Effector memory CD8-positive, alpha-beta T cell (primary cell): Measurements from ENCODE around the gene PPP2R2D.
A peak's percentile ranks its signal among the peaks of the same experiment; 100 is the strongest.

Experiments used
- ATAC-seq: fragments of 150-1000 bp; cut with Tn5 transposase; replicated peaks from 2 replicates; pipeline ENCODE4 v1.10.0; 2021; ENCODE audit warnings: mild to moderate bottlenecking, moderate library complexity
- DNase-seq, 3 experiments: peaks; one replicate each; pipeline ENCODE4 v3.0.0; 2021
- H3K27ac Mint-ChIP-seq, 2 donors: one replicate each; pipeline ENCODE4 v1.8.0; 2022; ENCODE audit warnings: mild to moderate bottlenecking in 2 of 2, mixed read lengths in 2 of 2, moderate library complexity in 2 of 2
- H3K27me3 Mint-ChIP-seq, 2 donors: one replicate each; pipeline ENCODE4 v1.8.0; 2022; ENCODE audit warnings: mixed read lengths in 2 of 2
- H3K36me3 Mint-ChIP-seq: one replicate; pipeline ENCODE4 v1.8.0; 2022; ENCODE audit warnings: mild to moderate bottlenecking, moderate library complexity, mixed read lengths; ENCODE audit not compliant: insufficient read depth
- H3K4me1 Mint-ChIP-seq, 2 donors: one replicate each; pipeline ENCODE4 v1.8.0; 2022; ENCODE audit warnings: low read depth in 2 of 2, mixed read lengths in 2 of 2
- H3K4me3 Mint-ChIP-seq, 2 donors: one replicate each; pipeline ENCODE4 v1.8.0; 2022; ENCODE audit warnings: mild to moderate bottlenecking in 2 of 2, mixed read lengths in 2 of 2, moderate library complexity in 2 of 2
- H3K9me3 Mint-ChIP-seq, 2 donors: one replicate each; pipeline ENCODE4 v1.8.0; 2022; ENCODE audit warnings: mixed read lengths in 2 of 2
- total RNA-seq, 9 experiments: gene quantifications; one replicate each; lab custom pipeline; 2026; lab: John Stamatoyannopoulos, UW

The PPP2R2D gene
- total RNA-seq = 54.9 to 98.3 (median 61.1) reads per million in 9 experiments

DNA sequence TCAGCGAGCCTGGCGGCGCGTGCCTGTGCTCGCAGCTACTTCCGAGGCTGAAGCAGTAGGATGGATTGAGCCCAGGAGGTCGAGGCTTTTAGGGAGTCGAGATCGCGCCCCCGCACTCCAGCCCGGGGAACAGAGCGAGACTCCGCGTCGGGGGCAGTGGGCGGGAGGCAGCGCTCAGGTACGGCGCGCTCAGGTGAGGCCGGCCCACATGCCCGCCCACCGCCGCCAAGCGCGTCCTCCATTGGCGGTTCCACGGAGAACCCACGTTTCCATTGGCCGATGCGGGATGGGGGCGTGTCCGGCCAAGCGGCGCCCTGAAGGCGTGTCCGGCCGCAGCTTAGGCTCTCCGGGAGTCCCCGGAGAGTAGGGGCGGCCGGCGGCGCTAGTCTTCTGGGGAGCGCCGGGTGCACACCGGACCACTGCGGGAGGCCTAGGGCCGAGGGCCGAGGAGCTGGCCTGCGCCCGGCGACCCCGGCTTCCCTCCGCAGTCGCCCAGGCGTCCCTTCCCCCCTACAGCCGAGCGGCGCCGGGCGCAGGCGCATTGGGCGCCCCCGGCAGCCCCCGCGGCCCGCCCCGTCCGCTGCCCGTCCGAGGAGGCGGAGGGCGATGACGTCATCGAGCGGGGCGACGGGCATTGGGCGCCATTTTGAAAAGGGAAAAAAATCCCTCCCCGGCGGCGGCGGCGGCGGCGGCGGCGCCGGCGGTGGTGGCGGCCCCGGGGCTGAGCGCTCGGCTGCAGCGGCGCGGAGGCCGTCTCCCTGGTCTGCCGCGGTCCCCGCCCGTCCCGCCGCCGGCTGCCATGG lies at the start of gene PPP2R2D:
Gene PPP2R2D (plus strand): TSS at position 659 of the 803 bp plus-strand sequence. CDS start 141 bp downstream, at position 800.
- peak within 1 kb of the TSS; percentile 85 to 86 for H3K4me3 Mint-ChIP-seq
- H3K27ac Mint-ChIP-seq = peak within 1 kb of the TSS; percentile 90 to 95
- DNase-seq = peak; percentile 94 to 95 (median 95)
- H3K36me3 Mint-ChIP-seq = peaks cover 34% of the 10 kb centered on the region
- H3K4me1 Mint-ChIP-seq = peaks cover 51 to 55% of the 10 kb centered on the region in 2 donors
- H3K9me3 Mint-ChIP-seq = no peaks in the 10 kb centered on the region
- H3K27me3 Mint-ChIP-seq = peaks cover 9% of the 10 kb centered on the region in 2 donors
- peak; percentile 76 for ATAC-seq

GRCh38 chr10:131851346-131851745 lies 49.5 kb upstream of the PPP2R2D start:
- Mint-ChIP-seq H3K27ac (no peak overlapping the region), H3K9me3 (peaks cover 0 to 2% of the 10 kb centered on the region in 2 donors), H3K27me3 (peaks cover 9 to 25% of the 10 kb centered on the region in 2 donors), H3K4me1 (no peaks in the 10 kb centered on the region), H3K36me3 (no peaks in the 10 kb centered on the region), H3K4me3 (no peak overlapping the region)
- DNase-seq (no peak), ATAC-seq (no peak)

- Mint-ChIP-seq H3K4me3 (no peak overlapping the region), H3K27ac (no peak overlapping the region), H3K36me3 (no peaks in the 10 kb centered on the region), H3K27me3 (peaks cover 11 to 30% of the 10 kb centered on the region in 2 donors), H3K9me3 (peaks cover 0 to 2% of the 10 kb centered on the region in 2 donors), H3K4me1 (no peaks in the 10 kb centered on the region)
- ATAC-seq = no peak
- DNase-seq = no peak
These were observed 48.5 kb upstream of the PPP2R2D start for GRCh38 chr10:131852176-131852822.

- H3K36me3 Mint-ChIP-seq = no peaks in the 10 kb centered on the region
- no peak overlapping the region for H3K4me3 Mint-ChIP-seq
- peaks cover 0 to 2% of the 10 kb centered on the region in 2 donors for H3K9me3 Mint-ChIP-seq
- DNase-seq = no peak
- no peak overlapping the region for H3K27ac Mint-ChIP-seq
- no peak for ATAC-seq
- H3K27me3 Mint-ChIP-seq = peaks cover 14 to 35% of the 10 kb centered on the region in 2 donors
- no peaks in the 10 kb centered on the region for H3K4me1 Mint-ChIP-seq
These were observed 47.8 kb upstream of the PPP2R2D start for GRCh38 chr10:131852823-131853609.

DNA sequence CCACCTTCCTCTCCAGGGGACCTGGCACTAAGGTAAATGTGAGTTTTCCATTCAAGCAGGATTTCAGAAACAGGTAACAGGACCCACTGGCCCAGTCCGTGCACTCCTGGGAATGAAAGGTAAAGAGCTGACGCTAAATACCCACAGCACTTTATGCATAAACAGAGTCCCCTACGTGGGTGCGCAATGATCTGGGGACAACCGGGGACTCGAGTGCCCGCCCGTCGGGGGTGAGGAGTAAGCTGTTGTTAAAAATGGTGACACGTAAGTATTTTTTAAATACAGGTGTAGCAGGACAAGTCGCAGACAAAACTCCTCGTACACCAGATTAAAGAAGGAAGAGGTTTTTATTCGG lies 47.2 kb upstream of the PPP2R2D start:
- Mint-ChIP-seq H3K36me3 (no peaks in the 10 kb centered on the region), H3K4me1 (no peaks in the 10 kb centered on the region), H3K4me3 (no peak overlapping the region), H3K27me3 (peaks cover 14 to 40% of the 10 kb centered on the region in 2 donors), H3K9me3 (peaks cover 0 to 2% of the 10 kb centered on the region in 2 donors), H3K27ac (no peak overlapping the region)
- DNase-seq (no peak), ATAC-seq (no peak)

DNA sequence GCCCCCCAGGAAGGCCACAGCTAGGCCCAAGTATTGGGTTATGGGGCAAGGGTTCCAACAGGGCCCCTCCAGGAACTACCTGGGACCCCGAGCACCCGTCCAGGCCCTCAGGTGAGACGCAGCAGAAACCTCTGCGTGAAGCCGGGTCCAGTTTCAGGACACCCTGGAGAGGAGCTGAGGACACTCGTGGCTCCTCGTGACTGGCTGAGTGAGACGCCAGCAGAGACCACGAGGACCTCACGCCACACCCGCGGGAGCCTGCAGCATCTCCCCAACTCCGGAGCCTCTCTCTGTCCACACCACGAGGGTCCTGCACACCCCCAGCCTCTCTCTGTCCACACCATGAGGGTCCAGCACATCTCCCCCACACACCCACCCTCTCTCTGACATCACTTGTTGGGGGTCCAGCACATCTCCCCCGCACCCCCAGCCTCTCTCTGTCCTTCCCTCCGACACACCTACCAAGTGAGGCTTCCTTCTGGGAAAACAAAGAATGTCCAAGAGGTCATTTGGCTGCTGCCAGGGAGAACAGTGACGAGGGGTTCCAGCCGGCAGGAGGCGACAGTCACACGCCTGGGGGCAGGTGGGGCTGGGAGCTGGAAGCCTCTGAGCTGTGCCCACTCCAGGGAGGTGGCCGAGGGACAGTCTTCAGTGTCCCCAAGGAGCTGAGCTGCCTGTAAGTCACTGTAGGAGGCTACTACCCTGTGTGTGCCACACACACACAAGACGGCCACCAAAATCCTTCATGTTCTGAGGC lies 46.1 kb upstream of the PPP2R2D start:
- peaks cover 14 to 46% of the 10 kb centered on the region in 2 donors for H3K27me3 Mint-ChIP-seq
- H3K4me3 Mint-ChIP-seq = no peak overlapping the region
- no peak for ATAC-seq
- peaks cover 0 to 2% of the 10 kb centered on the region in 2 donors for H3K9me3 Mint-ChIP-seq
- no peaks in the 10 kb centered on the region for H3K4me1 Mint-ChIP-seq
- DNase-seq = no peak
- no peaks in the 10 kb centered on the region for H3K36me3 Mint-ChIP-seq
- H3K27ac Mint-ChIP-seq = no peak overlapping the region

GRCh38 chr10:131855461-131856401 lies 45.1 kb upstream of the PPP2R2D start:
- H3K4me3 Mint-ChIP-seq = no peak overlapping the region
- ATAC-seq = no peak

GRCh38 chr10:131856441-131857094 lies 44.2 kb upstream of the PPP2R2D start:
- H3K27me3 Mint-ChIP-seq = peaks cover 14 to 62% of the 10 kb centered on the region in 2 donors
- H3K4me1 Mint-ChIP-seq = peaks cover 0 to 5% of the 10 kb centered on the region in 2 donors
- H3K4me3 Mint-ChIP-seq = no peak overlapping the region
- H3K27ac Mint-ChIP-seq = no peak overlapping the region
- no peaks in the 10 kb centered on the region for H3K9me3 Mint-ChIP-seq
- ATAC-seq (no peak), DNase-seq (no peak)
- H3K36me3 Mint-ChIP-seq = no peaks in the 10 kb centered on the region

More at GRCh38 chr10:131855461-131856401, 45.1 kb upstream of the PPP2R2D start:
- DNase-seq = no peak
- peaks cover 0 to under 1% of the 10 kb centered on the region in 2 donors for H3K4me1 Mint-ChIP-seq
- H3K27ac Mint-ChIP-seq = no peak overlapping the region
- no peaks in the 10 kb centered on the region for H3K36me3 Mint-ChIP-seq
- peaks cover 0 to 2% of the 10 kb centered on the region in 2 donors for H3K9me3 Mint-ChIP-seq
- peaks cover 14 to 56% of the 10 kb centered on the region in 2 donors for H3K27me3 Mint-ChIP-seq

DNA sequence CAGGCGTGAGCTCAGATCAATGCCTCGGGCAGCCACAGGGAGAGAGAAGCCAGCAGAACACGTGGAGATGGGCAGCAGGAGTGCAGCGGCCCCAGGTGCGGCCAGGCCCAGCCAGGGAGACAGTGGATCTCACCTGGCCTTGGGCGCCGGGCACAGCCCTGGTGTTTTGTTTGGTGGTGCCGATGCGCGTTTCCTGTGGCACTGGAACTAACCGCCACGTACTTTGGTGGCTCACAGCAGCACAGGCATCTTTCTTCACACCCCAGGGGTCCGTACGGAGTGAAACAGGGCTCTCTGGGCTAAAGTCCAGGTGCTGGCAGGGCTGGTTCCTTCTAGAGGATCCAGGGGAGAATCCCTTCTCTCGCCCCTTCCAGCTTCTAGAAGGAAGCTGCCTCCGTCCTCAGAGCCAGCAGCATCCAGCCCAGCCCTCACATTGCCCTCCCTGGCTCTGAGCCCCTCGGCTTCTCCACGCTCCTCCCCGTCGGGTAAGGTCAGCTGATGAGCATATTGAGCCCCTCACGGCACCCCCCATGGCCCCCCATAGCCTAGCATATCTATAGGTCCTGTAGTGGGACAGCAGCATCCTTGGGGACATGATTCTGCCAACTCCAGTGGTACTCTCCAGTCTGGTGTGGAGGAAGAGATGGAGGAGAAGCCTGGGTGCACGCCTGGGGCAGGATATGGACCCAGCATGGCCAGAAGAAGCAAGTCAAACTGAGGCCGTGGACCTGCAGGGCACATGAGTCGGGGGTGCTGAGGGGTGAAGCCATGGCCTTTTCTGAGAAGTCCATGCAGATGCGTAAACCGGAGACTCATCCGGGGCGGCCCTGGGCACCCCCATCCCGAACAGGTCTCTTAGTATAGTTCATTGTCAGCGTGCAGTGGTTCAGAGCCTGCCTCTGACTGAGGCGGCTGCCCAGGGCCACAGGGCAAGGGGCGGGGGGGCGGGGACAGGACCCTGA lies 43.4 kb upstream of the PPP2R2D start:
- peaks cover 19 to 68% of the 10 kb centered on the region in 2 donors for H3K27me3 Mint-ChIP-seq
- ATAC-seq = no peak
- no peaks in the 10 kb centered on the region for H3K9me3 Mint-ChIP-seq
- H3K36me3 Mint-ChIP-seq = no peaks in the 10 kb centered on the region
- H3K4me3 Mint-ChIP-seq = no peak overlapping the region
- DNase-seq = no peak
- peaks cover 0 to 5% of the 10 kb centered on the region in 2 donors for H3K4me1 Mint-ChIP-seq
- H3K27ac Mint-ChIP-seq = no peak overlapping the region

DNA sequence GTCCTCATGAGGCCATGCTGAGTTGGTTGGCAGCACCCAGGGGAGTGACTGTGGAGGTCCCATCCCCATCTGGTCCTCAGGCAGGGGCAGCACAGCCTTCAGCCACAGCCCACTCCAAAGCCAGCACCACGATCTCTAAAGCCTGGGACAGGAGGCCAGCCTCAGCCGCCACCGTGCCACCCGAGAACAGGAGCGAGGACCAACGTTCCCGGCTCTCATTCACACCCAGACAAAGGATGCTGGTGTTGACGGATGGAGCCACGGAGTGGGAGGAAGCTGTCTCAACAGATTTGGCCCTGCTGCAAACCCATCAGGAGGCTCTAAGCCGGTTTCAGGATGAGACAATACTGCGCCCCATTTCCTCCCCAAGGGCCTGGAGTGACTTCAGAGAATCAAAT lies 42.7 kb upstream of the PPP2R2D start:
- Mint-ChIP-seq H3K4me1 (peaks cover 0 to 5% of the 10 kb centered on the region in 2 donors), H3K36me3 (no peaks in the 10 kb centered on the region), H3K27ac (no peak overlapping the region), H3K27me3 (peaks cover 25 to 75% of the 10 kb centered on the region in 2 donors), H3K4me3 (no peak overlapping the region), H3K9me3 (no peaks in the 10 kb centered on the region)
- ATAC-seq (no peak), DNase-seq (no peak)
